H9 (cell line): ENCODE measurements around the gene ITGA7. TPM values are rescaled to one million over a fixed set of nuclear protein-coding genes. Genes with fewer than 3 reads are reported as not detected.

Source experiments
- DNase-seq: peaks from one replicate; pipeline ENCODE4 v3.0.0-alpha.2; 2017
- H2AFZ ChIP-seq: one replicate; pipeline ENCODE4 v1.6.1; 2013; ENCODE audit warnings: mild to moderate bottlenecking, low read length, control low read depth, moderate library complexity
- H2AK5ac ChIP-seq: 2 replicates; pipeline ENCODE4 v1.6.1; 2013; ENCODE audit warnings: low read length, control low read depth, mixed read lengths; ENCODE audit not compliant: insufficient read length
- H2BK120ac ChIP-seq: one replicate; pipeline ENCODE4 v1.6.1; 2013; ENCODE audit warnings: low read depth, mild to moderate bottlenecking, low read length, control low read depth, inconsistent platforms; ENCODE audit not compliant: poor library complexity, severe bottlenecking
- H2BK12ac ChIP-seq: 2 replicates; pipeline ENCODE4 v1.6.1; 2013; ENCODE audit warnings: low read length, control low read depth, mixed read lengths, low read depth; ENCODE audit not compliant: insufficient read length
- H2BK15ac ChIP-seq: 2 replicates; pipeline ENCODE4 v1.6.1; 2013; ENCODE audit warnings: low read depth, low read length, control low read depth
- H2BK20ac ChIP-seq: one replicate; pipeline ENCODE4 v1.6.1; 2013; ENCODE audit warnings: low read depth, mild to moderate bottlenecking, low read length, control low read depth, inconsistent platforms; ENCODE audit not compliant: poor library complexity, severe bottlenecking
- H2BK5ac ChIP-seq: 2 replicates; pipeline ENCODE4 v1.6.1; 2013; ENCODE audit warnings: low read length, control low read depth, mixed read lengths; ENCODE audit not compliant: insufficient read length
- H3K14ac ChIP-seq: 2 replicates; pipeline ENCODE4 v1.6.1; 2013; ENCODE audit warnings: low read length, control low read depth; ENCODE audit not compliant: insufficient read depth
- H3K18ac ChIP-seq: 2 replicates; pipeline ENCODE4 v1.6.1; 2013; ENCODE audit warnings: low read depth, mild to moderate bottlenecking, mixed read lengths, low read length, control low read depth; ENCODE audit not compliant: insufficient read length
- H3K23ac ChIP-seq: 2 replicates; pipeline ENCODE4 v1.6.1; 2013; ENCODE audit warnings: low read length, control low read depth, mixed read lengths, low read depth; ENCODE audit not compliant: insufficient read length
- H3K23me2 ChIP-seq: 2 replicates; pipeline ENCODE4 v1.6.1; 2013; ENCODE audit warnings: low read depth, mild to moderate bottlenecking, mixed read lengths, low read length, control low read depth; ENCODE audit not compliant: insufficient read length, poor library complexity, severe bottlenecking
- H3K27ac ChIP-seq: 2 replicates; pipeline ENCODE4 v1.5.1; 2013; ENCODE audit warnings: low read length, control low read depth, mixed read lengths, low read depth; ENCODE audit not compliant: insufficient read length
- H3K27me3 ChIP-seq: 2 replicates; pipeline ENCODE4 v1.6.1; 2013; ENCODE audit warnings: low read length, control low read depth, inconsistent platforms; ENCODE audit not compliant: insufficient read depth
- H3K4ac ChIP-seq: 2 replicates; pipeline ENCODE4 v1.6.1; 2013; ENCODE audit warnings: low read depth, mild to moderate bottlenecking, control low read depth, inconsistent platforms, low read length, moderate library complexity
- H3K4me1 ChIP-seq: 2 replicates; pipeline ENCODE4 v1.6.1; 2013; ENCODE audit warnings: low read length, control low read depth, inconsistent platforms; ENCODE audit not compliant: insufficient read depth
- H3K4me2 ChIP-seq: 2 replicates; pipeline ENCODE4 v1.6.1; 2013; ENCODE audit warnings: low read length, control low read depth, mixed read lengths; ENCODE audit not compliant: insufficient read length, insufficient read depth
- H3K56ac ChIP-seq: 2 replicates; pipeline ENCODE4 v1.6.1; 2013; ENCODE audit warnings: low read depth, mild to moderate bottlenecking, mixed read lengths, low read length, control low read depth; ENCODE audit not compliant: insufficient read length
- H3K79me1 ChIP-seq: 2 replicates; pipeline ENCODE4 v1.6.1; 2013; ENCODE audit warnings: low read depth, mild to moderate bottlenecking, moderate library complexity, low read length, control low read depth, inconsistent platforms; ENCODE audit not compliant: insufficient read depth, poor library complexity, severe bottlenecking
- H3K79me2 ChIP-seq: 2 replicates; pipeline ENCODE4 v1.6.1; 2013; ENCODE audit warnings: low read length, control low read depth, inconsistent platforms; ENCODE audit not compliant: insufficient read depth
- H3K9ac ChIP-seq: 2 replicates; pipeline ENCODE4 v1.6.1; 2013; ENCODE audit warnings: low read length, control low read depth, mixed read lengths; ENCODE audit not compliant: insufficient read length; ENCODE audit errors: extremely low read depth
- H3K9me3 ChIP-seq: one replicate; pipeline ENCODE4 v1.6.1; 2013; ENCODE audit warnings: low read depth, low read length, inconsistent platforms; ENCODE audit not compliant: control insufficient read depth
- H3T11ph ChIP-seq: one replicate; pipeline ENCODE4 v1.6.1; 2013; ENCODE audit warnings: mild to moderate bottlenecking, low read length, control low read depth, inconsistent platforms
- H4K20me1 ChIP-seq: one replicate; pipeline ENCODE4 v1.6.1; 2013; ENCODE audit not compliant: control insufficient read depth, insufficient read length, insufficient read depth
- H4K5ac ChIP-seq: 2 replicates; pipeline ENCODE4 v1.6.1; 2013; ENCODE audit warnings: low read depth, mild to moderate bottlenecking, mixed read lengths, low read length, control low read depth; ENCODE audit not compliant: insufficient read length
- H4K8ac ChIP-seq: replicated peaks from 2 replicates; pipeline ENCODE4 v1.6.1; 2013; ENCODE audit warnings: low read length, control low read depth, mixed read lengths, low read depth; ENCODE audit not compliant: insufficient read length
- H4K91ac ChIP-seq: 2 replicates; pipeline ENCODE4 v1.6.1; 2013; ENCODE audit warnings: low read depth, mild to moderate bottlenecking, moderate library complexity, mixed read lengths, low read length, control low read depth; ENCODE audit not compliant: insufficient read length
- H3K27ac Mint-ChIP-seq, 3 experiments: 2 replicates in 2 of 3; 3 replicates in 1 of 3; pipeline ENCODE4 v1.8.0; 2020 to 2021; ENCODE audit warnings: mixed read lengths in 3 of 3, mild to moderate bottlenecking in 1 of 3, moderate library complexity in 1 of 3
- H3K27me3 Mint-ChIP-seq: 2 replicates; pipeline ENCODE4 v1.8.0; 2021; ENCODE audit warnings: low read depth, mild to moderate bottlenecking, moderate library complexity, mixed read lengths
- H3K36me3 Mint-ChIP-seq, 3 experiments: 2 replicates in 2 of 3; 3 replicates in 1 of 3; pipeline ENCODE4 v1.8.0; 2020 to 2021; ENCODE audit warnings: low read depth in 3 of 3, mixed read lengths in 3 of 3; ENCODE audit not compliant: insufficient read depth in 1 of 3
- H3K4me1 Mint-ChIP-seq, 2 experiments: 2 replicates each; pipeline ENCODE4 v1.8.0; 2020; ENCODE audit warnings: mixed read lengths in 2 of 2
- H3K4me3 Mint-ChIP-seq, 2 experiments: 2 replicates in 1 of 2; 3 replicates in 1 of 2; pipeline ENCODE4 v1.8.0; 2020 to 2021; ENCODE audit warnings: mild to moderate bottlenecking in 2 of 2, mixed read lengths in 2 of 2, moderate library complexity in 1 of 2
- H3K9me3 Mint-ChIP-seq, 2 experiments: 2 replicates in 1 of 2; 3 replicates in 1 of 2; pipeline ENCODE4 v1.8.0; 2020; ENCODE audit warnings: mild to moderate bottlenecking in 2 of 2, mixed read lengths in 2 of 2, moderate library complexity in 1 of 2
- WGBS: extraction: QIAGEN DNeasy Blood & Tissue Kit; methylation state at CpG from one replicate; pipeline ENCODE4 v1.1.7; 2013; ENCODE audit warnings: missing lambda C conversion rate, low lambda C conversion rate, mixed read lengths; ENCODE audit not compliant: insufficient read length; ENCODE audit errors: extremely low coverage; 5-methylcytosine and 5-hydroxymethylcytosine counted together
- total RNA-seq: library from RNA; stranded (reverse); gene quantifications from 2 replicates; pipeline ENCODE4 v1.2.1, GENCODE V29; 2021
- TF ChIP-seq, protein P1 (sequence below): fragments of 200-600 bp; sonication (generic); conservative IDR thresholded peaks from 3 replicates; pipeline ENCODE4 v1.8.0; 2021; ENCODE audit warnings: antibody characterized with exemption, mild to moderate bottlenecking

ITGA7 gene
- total RNA-seq, 1 experiment from 2014 or later, result 119 TPM

DNA sequence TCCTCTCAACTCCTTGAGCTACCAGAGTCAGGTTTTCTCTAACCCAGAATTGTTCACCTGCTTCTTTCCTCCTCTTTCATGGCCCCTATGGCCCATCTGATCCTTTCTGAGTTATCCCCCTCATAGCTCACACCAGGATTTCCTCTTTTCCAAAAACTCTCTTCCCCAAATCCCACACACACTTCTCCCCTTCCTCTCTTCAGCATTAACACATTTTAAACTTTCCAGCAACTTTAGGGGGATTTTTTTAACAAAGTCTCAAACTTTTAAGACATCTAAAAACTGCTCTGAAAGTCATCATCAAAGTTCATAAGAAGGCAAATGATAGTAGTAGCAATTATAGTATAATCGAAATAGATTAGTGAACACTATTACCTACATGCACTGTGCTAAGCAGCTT is 63.1 kb downstream of the ITGA7 start:
- H2BK15ac ChIP-seq, result no peak overlapping the region
- no peak overlapping the region for H3K18ac ChIP-seq
- Mint-ChIP-seq H3K4me1 (peaks cover 0 to 9% of the 10 kb centered on the region in 2 experiments; a peak in 2 of 4 replicates), H3K36me3 (peaks cover 3 to 19% (median 5%) of the 10 kb centered on the region in 3 experiments; a peak in 6 of 7 replicates), H3K9me3 (peaks cover 19 to 20% of the 10 kb centered on the region in 2 experiments), H3K27me3 (peaks cover 9% of the 10 kb centered on the region; the same call in 1 of the 2 replicates), H3K4me3 (no peak overlapping the region), H3K27ac (no peak overlapping the region)
- H3K79me1 ChIP-seq, result no peaks in the 10 kb centered on the region
- no peak overlapping the region for H3K4ac ChIP-seq
- no peaks in the 10 kb centered on the region for H3K79me2 ChIP-seq
- H3K9me3 ChIP-seq, result no peaks in the 10 kb centered on the region
- H2BK5ac ChIP-seq, result no peak overlapping the region
- no peaks in the 10 kb centered on the region for H3K4me1 ChIP-seq
- peaks cover 4% of the 10 kb centered on the region for H3K23me2 ChIP-seq
- H4K91ac ChIP-seq, result no peak overlapping the region
- no peak overlapping the region for H3K9ac ChIP-seq
- no peak for DNase-seq
- WGBS, result no CpG with 5 or more reads among the region's 1 CpG
- no peak overlapping the region for H3K27ac ChIP-seq
- H4K5ac ChIP-seq, result no peak overlapping the region
- no peak overlapping the region for H3K23ac ChIP-seq
- no peak overlapping the region for H3T11ph ChIP-seq
- H4K8ac ChIP-seq, result no peak overlapping the region
- no peak overlapping the region for H3K4me2 ChIP-seq
- no peak overlapping the region for H2BK120ac ChIP-seq
- H4K20me1 ChIP-seq, result no peaks in the 10 kb centered on the region
- no peak overlapping the region for H2BK20ac ChIP-seq
- H3K27me3 ChIP-seq, result no peaks in the 10 kb centered on the region
- no peak overlapping the region for H2AFZ ChIP-seq
- H2AK5ac ChIP-seq, result no peak overlapping the region
- TF ChIP-seq, protein P1, sequence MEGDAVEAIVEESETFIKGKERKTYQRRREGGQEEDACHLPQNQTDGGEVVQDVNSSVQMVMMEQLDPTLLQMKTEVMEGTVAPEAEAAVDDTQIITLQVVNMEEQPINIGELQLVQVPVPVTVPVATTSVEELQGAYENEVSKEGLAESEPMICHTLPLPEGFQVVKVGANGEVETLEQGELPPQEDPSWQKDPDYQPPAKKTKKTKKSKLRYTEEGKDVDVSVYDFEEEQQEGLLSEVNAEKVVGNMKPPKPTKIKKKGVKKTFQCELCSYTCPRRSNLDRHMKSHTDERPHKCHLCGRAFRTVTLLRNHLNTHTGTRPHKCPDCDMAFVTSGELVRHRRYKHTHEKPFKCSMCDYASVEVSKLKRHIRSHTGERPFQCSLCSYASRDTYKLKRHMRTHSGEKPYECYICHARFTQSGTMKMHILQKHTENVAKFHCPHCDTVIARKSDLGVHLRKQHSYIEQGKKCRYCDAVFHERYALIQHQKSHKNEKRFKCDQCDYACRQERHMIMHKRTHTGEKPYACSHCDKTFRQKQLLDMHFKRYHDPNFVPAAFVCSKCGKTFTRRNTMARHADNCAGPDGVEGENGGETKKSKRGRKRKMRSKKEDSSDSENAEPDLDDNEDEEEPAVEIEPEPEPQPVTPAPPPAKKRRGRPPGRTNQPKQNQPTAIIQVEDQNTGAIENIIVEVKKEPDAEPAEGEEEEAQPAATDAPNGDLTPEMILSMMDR, result no peak
- no peak overlapping the region for H2BK12ac ChIP-seq
- H3K14ac ChIP-seq, result no peak overlapping the region
- no peak overlapping the region for H3K56ac ChIP-seq
